GM18868 (cell line): ENCODE data around the gene SLC11A1.

Experiments
- ATAC-seq: cut with Tn5 transposase; IDR thresholded peaks from one replicate; pipeline ENCODE4 v1.9.1; 2021; ENCODE audit warnings: mild to moderate bottlenecking, moderate library complexity; ENCODE audit not compliant: unreplicated experiment

Gene SLC11A1, protein sequence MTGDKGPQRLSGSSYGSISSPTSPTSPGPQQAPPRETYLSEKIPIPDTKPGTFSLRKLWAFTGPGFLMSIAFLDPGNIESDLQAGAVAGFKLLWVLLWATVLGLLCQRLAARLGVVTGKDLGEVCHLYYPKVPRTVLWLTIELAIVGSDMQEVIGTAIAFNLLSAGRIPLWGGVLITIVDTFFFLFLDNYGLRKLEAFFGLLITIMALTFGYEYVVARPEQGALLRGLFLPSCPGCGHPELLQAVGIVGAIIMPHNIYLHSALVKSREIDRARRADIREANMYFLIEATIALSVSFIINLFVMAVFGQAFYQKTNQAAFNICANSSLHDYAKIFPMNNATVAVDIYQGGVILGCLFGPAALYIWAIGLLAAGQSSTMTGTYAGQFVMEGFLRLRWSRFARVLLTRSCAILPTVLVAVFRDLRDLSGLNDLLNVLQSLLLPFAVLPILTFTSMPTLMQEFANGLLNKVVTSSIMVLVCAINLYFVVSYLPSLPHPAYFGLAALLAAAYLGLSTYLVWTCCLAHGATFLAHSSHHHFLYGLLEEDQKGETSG

DNA sequence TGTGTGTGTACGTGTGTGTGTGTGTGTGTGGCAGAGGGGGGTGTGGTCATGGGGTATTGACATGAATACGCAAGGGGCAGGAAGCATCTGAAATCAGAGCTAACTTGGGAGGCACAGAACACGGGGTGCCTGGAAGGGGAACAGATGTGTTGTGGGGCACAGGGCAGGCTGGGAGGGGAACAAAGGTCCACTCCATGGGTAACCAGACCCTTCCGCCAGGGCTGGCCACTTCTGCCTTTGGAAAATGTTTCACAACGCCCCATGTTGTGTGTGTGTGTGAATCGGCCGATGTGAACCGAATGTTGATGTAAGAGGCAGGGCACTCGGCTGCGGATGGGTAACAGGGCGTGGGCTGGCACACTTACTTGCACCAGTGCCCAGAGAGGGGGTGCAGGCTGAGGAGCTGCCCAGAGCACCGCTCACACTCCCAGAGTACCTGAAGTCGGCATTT lies at the start of gene SLC11A1:
SLC11A1 (plus strand) TSS at position 358 of the 451 bp plus-strand sequence. CDS start 96 bp downstream, outside the sequence.
- no peak for ATAC-seq

DNA sequence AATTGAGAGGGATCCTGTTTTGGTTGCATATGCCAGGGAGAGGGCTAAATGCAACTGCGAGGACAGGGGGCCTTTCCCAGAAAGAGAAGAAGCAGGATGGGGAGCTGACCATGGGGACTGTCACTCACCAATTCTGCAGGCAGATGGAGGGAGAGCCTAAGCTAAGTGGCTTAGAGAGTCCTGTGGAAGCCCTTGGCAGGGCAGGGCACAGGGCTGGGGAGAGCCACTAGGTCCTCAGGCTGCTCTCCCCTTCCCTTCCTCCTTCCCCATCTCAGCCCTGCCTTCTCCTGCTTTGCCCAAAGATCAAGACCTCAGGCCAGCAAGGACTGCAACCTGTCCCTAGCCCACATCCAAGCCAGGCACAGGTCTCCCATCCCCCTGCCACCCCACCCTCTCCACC lies 49.8 kb upstream of the SLC11A1 start:
- ATAC-seq: no peak

DNA sequence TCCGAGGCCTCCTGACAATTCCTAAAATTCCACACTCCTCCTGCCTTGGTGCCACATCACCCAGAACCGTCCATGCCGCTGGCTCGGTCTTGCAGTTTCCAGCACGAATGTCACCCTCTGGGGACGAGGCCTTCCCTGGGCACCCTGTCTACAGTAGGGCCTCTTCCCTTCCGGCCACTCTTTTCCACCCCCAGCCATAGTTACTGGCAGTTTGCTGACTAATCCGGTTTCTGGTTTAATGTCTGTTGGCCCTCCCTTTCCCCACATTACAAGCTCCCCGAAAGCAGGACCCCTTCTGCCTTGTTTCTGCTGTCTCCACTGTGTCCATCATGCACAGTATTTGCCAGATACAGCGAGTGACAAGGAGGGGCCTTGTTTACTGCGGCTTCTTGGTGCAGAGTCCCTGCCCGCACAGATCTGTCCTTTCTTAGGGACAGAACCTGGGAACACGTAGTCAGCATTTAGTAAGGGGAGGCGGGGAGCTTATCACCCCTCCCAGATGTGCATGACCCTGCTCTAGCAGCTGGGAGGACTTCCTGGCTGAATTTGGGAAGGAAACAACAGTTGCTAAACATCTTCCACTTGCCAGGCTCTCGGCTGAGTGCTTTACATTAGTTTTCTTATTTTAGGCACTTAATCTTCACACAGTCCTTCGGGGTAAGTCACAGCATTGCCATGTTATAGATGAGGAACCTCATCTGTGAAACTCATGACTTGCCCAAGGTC lies 49.0 kb upstream of the SLC11A1 start:
- ATAC-seq: no peak

DNA sequence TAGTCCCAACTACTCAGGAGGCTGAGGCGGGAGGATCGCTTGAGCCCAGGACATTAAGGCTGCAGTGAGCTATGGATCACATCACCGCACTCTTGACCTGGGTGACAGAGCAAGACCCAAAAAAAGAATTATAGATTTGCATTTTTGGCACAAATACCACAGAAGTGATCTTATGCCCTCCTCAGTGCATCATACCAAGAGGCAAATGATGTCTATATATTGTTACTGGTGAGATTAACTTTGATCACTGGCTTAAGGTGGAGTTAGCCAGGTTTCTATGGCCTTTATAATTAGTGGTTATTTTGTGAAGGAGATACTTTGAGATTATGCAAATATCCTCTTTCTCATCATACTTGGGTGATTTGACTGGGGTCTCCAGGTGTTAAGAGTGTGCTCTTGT lies 47.5 kb upstream of the SLC11A1 start:
- no peak for ATAC-seq

DNA sequence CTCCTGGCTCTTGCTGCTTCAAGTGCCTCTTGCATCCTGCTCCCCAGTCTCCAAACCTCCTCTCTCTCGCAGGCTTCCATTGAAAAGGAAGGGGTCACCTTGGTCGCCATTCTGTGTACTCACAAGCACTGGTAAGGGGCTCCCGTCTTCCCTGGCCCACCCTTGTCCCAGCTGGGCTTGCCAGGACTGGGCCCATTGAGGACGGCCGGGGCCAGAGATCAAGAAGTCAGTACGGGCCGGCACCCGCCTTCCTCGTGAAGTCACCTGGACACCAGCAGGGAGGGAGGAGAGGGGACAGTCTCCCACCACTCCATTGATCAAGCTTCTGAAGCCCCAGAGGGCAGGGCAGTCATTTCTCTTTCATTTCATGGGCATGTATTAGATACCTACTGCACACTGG lies 41.4 kb upstream of the SLC11A1 start:
- ATAC-seq: no peak

DNA sequence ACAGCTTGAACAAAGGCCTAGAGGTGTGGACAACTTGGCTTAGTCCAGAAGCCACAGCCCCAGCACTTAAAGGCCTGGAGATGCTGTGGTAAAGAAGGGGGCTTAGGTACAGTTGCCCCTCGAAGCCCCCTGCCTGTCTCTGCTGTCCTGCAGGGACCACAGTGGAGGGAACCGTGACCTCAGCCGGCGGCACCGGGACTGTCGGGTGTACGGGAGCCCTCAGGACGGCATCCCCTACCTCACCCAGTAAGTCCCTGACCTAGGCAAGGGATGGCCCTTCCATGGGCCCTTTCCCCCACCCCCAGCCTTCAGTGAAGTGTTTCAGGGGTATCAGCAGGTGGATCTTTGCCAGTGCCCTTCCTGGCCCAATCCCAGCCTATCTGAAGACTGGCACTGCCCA lies 40.7 kb upstream of the SLC11A1 start:
- no peak for ATAC-seq

DNA sequence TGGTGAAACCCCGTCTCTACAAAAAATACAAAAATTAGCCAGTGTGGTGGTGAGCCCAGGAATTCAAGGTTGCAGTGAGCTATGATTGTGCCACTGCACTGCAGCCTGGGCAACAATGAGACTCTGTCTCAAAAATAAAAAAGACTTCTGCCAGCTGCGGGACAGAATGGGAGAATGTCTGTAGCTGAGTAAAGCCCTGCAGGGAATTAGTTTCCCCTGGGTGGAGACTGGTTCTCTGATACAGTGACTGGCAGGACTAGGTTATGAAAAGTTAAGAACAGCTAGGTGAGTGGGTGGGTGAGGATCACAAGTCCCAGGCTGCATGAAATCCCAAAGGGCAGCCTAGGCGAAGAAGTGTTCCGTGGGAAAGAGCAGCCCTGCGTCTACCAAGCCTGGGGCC lies 39.2 kb upstream of the SLC11A1 start:
- no peak for ATAC-seq

DNA sequence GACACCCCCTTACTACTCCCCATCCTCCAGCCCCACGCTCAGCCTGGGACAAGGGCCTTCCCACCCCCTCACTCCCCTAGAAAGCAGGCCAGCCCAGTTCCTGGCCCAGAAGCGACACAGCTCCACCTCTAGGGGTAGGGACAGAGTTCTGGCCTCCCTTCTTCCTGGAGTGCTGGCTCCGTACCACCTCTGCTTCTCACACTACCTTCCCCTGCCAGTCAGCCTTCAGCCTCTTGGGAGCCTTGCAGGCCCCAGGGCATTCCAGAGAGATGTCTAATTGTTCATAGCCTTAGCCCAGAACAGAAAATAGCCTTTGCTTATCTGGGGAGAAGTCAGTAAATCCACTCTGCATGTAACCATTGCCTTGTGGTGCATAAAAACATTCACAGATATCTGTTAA lies 38.5 kb upstream of the SLC11A1 start:
- ATAC-seq: no peak

DNA sequence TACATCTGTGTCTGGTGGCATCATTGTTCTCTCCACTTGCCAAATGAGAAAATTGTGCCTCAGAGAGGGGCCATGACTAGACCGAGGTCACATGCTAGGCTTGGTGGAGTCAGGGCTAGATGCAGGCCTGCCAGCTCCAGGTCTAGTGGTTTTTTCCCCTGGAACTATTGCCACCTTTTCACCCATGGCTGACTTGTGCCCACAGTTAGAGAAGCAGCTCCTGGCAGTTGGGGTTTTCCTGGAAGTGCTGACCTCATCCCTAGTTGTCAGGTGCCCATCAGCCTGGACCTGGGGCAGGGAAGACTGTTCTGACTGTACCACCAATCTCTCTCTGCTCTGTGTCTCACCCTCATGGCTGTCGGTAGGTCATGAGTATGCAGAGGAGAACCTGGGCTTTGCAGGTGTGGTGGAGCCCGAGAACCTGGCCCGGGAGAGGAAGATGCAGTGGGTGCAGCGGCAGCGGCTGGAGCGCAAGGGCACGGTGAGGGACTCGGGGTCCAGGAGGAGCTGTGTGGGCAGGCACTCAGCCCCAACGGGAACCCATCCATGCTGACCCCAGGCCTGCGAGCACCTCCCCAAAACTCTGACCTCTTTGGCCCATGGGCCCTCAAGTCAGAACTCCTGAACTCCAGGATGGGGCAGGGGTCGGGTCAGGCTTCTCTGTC lies 37.9 kb upstream of the SLC11A1 start:
- no peak for ATAC-seq

DNA sequence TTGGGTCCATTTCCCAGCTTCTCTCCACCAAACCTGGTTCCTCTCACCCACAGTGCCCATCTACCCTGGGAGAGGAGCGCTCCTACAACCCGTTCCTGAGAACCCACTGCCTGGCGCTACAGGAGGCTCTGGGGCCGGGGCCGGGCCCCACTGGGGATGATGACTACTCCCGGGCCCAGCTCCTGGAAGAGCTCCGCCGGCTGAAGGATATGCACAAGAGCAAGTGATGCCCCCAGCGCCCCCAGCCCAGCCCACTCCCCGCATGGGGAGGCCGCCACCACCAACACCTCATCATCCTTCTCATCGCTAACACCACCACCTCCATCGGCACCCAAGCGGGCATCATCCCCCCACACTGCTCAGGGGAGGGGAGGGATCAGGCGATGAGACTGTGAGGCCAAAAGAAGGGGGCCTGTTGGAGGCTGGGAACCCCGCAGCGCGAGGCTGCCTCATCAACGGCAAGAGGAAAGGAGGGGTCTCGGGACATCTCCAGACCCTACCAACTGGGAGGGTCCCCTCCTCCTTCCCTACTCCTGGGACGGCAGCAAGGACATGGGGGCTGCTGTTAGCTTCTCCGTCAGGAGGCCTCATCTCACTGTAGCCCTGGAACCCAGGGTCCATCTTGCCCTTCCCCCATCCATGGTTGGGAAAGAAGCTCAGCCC lies 37.2 kb upstream of the SLC11A1 start:
- ATAC-seq: no peak

DNA sequence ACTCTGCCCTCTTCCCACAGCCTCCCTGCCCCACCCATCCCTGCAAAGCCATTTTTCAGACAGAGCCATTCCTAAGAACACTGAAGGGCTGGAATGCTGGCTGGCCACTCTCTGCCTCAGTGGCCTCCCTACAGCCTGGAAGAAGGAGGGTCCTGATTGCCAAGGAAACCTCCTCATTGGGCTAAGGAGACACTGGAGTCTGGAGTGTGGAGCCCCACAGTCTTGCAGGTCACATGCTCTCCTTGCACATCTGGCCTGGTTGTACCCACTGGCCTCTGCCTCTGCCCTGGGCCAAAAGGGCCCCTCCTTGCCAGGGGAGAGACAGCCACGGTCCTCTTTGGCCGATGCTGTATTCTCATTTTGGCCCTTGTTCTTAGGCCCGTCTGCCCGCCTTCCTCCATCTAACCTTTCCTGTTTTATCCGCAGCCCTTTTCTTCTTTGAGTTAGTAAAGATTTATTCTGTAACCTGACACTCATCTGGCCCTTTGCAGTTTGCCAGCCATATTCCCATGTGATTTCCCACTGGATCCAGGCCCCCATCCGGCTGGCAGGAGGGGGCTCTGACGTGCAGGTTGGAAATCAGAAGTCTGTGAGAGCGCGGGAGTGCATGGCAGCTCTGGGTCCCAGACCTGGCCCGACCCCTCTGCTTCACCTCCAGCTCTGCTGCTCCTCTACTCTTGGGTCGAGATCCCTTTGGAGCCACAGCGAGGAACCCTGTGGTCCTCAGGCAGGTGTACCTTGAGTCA lies 36.4 kb upstream of the SLC11A1 start:
- ATAC-seq: no peak

DNA sequence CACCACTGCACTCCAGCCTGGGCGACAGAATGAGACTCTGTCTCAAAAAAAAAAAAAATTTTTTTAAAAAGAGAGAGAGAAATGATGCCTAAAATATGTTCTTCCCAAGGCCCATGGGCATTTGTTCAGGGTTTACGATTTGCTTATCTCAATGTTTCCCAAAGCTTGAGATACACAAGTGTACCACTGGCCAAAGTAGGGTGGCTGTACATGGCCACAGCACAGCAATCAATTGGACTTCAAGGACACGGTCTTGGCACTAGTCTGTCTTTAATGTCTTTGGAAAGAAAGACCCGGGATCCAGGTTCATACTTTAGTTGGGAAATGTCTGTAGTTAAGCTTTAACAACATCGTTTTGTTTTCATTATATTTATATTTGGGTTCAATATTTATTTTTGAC lies 34.9 kb upstream of the SLC11A1 start:
- ATAC-seq: no peak

DNA sequence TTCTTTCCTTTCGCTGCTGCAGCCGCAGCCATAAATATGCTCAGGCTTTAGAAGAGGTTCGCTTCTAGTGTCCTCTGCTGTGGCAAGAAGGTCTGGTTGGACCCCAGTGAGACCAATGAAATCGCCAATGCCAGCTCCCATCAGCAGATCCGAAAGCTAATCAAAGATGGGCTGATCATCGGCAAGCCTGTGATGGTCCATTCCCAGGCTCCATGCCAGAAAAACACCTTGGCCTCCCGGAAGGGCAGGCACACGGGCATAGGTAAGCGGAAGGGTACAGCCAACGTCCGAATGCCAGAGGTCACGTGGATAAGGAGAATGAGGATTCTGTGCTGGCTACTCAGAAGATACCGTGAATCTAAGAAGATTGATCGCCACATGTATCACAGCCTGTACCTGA lies 28.0 kb upstream of the SLC11A1 start:
- no peak for ATAC-seq

DNA sequence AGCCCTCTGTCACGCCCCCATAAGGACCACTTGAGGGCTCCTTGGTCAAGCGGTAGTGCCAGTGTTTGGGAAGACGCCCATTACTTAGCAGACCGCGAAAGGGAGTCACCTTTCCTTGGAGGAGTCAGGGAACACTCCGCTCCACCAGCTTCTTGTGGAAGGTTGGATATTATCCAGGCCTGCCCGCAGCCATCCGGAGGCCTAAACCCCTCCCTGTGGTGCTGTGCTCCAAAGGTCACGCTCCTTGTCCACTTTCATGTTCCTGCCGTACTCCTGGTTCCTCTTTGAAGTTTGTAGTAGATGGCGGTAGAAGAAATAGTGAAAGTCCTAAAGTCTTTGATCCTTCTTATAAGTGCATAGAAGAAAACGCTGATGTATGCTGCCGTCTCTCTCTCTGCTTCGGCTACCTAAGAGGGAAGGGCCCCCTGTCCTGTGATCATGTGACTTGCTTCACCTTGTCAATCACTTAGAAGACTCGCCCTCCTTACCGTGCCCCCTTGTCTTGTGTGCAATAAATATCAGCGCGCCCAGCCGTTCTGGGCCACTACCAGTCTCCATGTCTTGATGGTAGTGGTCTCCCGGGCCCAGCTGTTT lies 27.1 kb upstream of the SLC11A1 start:
- ATAC-seq: no peak

DNA sequence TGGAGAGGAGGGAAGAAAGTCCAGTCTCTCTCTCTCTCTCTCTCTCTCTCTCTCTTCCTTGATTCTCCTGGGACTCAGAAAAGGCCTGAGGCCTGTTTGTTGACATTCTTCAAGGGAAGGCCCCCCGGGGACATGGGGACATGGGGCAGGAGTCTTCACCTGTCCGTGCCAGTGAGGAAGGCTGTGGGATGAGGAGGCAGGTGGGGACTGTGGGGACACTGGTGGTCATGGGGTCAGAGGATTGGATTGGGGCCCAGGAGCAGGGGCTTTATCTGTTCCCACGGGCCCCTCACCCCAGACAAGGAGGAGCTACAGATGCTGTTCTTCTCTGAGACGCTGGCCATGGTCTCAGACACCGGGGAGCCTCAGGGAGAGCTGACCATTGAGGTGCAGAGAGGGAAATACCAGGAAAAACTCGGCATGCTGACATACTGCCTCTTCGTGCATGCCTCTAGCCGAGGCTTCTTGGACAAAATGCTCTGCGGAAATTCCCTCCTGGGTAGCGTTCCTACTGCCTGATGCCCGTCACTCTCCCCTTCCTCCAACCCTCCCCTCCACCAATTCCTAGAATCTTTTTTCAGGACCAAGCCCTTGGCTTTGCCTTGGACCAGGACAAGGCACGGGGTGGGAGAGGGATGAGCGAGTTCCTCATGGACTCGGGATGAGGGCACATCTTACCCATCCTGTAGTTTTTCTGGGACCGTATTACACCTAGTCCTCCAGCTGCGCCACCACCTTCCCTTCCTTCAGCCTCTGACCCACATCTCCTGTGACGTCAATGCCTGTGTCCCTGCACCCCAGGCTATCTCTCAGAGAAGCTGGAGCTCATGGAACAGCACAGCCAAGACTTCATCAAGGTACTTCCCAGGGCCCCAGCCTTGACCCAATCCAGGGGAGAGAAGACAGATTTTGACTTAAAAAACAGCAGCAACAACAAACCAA lies 24.6 kb upstream of the SLC11A1 start:
- ATAC-seq: no peak

DNA sequence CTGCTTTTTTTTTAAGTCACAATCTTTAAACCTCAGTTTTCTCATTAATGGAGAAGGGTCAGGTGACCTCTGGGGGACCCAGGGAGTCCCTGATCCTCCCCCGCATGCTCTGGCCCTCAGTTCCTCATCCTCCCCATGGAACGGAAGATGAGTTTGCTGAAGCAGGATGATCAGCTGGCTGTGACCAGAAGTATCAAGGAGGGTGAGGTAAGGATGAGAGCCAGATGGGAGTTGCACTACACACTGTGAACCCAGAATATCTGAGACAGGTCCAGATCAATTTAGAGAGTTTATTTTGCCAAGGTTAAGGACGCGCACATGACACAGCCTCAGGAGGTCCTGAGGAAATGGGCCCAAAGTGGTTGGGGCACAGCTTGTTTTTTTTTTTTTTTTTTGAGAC lies 21.6 kb upstream of the SLC11A1 start:
- ATAC-seq: no peak

DNA sequence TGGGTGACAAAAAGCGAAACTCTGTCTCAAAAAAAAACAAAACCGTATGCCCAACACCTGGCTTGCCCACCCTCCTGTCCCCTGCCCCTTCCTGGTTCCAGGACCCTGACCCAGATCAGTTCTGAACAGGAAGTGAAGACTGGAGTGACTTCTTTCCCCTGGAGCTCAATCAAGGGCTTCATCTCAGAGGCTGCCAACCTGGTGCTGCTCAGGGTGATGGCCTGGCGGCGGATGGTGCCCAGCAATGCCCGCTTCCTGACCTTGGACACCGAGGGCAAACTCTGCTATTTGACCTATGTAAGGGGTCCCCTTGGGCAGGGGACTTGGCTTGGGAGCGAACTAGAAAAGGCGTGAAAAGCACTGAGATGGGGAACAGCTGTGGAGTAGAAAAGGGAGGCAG lies 19.5 kb upstream of the SLC11A1 start:
- ATAC-seq: no peak

DNA sequence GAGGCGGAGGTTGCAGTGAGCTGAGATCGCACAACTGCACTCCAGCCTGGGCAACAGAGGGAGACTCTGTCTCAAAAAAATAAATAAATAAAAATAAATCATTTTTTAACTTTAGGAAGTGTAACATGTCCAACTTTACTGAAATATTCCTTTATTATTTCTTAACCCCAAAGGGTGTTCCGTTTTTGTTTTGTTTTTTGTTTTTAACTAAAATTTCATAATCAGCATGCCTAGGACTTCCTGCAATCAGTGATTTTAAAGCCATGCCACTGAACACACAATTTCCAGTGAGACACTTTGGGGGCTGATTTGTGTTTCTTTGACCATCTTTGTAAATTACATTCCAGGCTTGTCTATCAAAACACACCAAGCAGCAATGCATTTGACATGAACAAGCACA lies 18.3 kb upstream of the SLC11A1 start:
- ATAC-seq: no peak

DNA sequence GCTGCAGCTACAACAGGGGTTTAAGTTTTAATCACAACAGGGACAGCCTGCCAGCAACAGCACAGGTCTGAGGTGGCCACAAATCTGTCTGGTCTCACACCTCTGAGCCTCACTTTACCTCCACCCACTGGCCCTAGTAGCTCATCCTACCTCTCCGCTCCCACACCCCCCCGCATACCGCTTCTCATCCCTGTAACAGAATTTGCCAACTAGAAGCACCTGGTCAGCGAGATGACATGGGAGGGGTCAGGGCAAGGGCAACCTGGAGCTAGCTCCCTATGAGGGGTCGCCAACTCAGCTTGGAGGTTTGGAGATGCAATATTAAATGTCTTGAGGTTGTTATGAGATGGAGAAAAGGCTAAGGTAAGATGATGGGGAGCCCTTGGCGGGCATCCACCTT lies 17.9 kb upstream of the SLC11A1 start:
- no peak for ATAC-seq
